ENCODE data around the gene VAC14. TPM values are rescaled to one million over a fixed set of nuclear protein-coding genes. Genes with fewer than 3 reads are reported as not detected.

VAC14 gene
- total RNA-seq, 1 donor from 2014 or later = 18.4 TPM

DNA sequence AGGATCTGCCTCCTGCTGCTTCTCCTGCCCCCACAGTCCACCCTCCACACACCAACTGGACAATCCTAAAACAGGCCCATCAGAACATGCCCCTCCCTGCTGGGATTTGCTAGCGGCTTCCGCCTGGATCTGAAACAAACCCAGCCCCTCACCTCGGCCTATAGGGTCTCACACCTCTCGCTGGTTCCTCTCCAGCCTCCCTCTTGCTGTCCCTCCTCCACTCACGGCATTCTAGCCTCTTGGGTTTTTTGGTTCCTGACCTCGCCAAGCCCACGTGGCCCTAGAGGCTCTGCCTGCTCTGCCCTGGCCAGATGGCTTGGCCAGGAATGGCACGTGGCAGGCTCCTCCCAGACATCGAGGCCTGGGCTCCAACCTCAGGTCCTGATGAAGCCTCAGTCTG, 99.4 kb downstream of the VAC14 start:
- Histone ChIP-seq H3K27me3 (ENCODE audit: control insufficient read depth, insufficient read depth, low read length) (no peaks in the 10 kb centered on the region), H3K36me3 (ENCODE audit: control insufficient read depth, insufficient read depth, low read length) (peaks cover 1% of the 10 kb centered on the region), H3K4me3 (ENCODE audit: low read depth, low read length) (no peak overlapping the region)
- DNase-seq (ENCODE audit: low read depth) (no peak), FAIRE-seq (peak; percentile 18)
- TF ChIP-seq, protein P1, sequence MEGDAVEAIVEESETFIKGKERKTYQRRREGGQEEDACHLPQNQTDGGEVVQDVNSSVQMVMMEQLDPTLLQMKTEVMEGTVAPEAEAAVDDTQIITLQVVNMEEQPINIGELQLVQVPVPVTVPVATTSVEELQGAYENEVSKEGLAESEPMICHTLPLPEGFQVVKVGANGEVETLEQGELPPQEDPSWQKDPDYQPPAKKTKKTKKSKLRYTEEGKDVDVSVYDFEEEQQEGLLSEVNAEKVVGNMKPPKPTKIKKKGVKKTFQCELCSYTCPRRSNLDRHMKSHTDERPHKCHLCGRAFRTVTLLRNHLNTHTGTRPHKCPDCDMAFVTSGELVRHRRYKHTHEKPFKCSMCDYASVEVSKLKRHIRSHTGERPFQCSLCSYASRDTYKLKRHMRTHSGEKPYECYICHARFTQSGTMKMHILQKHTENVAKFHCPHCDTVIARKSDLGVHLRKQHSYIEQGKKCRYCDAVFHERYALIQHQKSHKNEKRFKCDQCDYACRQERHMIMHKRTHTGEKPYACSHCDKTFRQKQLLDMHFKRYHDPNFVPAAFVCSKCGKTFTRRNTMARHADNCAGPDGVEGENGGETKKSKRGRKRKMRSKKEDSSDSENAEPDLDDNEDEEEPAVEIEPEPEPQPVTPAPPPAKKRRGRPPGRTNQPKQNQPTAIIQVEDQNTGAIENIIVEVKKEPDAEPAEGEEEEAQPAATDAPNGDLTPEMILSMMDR (IDR thresholded peaks at IDR 0.05; ENCODE audit: insufficient read depth, low read length, severe bottlenecking) = no peak

DNA sequence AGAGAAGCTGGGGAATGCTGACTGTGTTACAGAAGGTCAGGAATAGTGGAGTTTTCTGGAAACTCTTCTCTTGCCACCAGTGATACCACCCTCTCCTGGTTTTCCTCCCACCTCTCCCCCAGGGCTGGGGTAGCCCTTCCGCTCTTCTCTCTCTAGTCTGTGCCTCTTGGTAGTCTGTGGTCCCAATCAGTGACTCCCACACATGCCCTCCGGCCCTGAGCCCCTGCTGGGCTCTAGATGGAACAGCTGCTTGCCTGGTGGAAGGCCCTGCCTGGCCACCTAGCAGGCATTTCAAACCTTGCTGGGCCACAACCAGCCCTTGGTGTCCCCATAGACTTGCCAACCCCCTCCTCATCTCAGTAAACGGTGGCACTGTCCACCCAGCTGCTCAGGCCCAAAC, 99.9 kb downstream of the VAC14 start:
- H3K27me3 ChIP-seq (ENCODE audit: control insufficient read depth, insufficient read depth, low read length) = no peaks in the 10 kb centered on the region
- TF ChIP-seq, protein P1 (IDR thresholded peaks at IDR 0.05; ENCODE audit: insufficient read depth, low read length, severe bottlenecking) = no peak
- DNase-seq (ENCODE audit: low read depth) (no peak), FAIRE-seq (no peak)
- no peak overlapping the region for H3K4me3 ChIP-seq (ENCODE audit: low read depth, low read length)
- peaks cover 1% of the 10 kb centered on the region for H3K36me3 ChIP-seq (ENCODE audit: control insufficient read depth, insufficient read depth, low read length)

DNA sequence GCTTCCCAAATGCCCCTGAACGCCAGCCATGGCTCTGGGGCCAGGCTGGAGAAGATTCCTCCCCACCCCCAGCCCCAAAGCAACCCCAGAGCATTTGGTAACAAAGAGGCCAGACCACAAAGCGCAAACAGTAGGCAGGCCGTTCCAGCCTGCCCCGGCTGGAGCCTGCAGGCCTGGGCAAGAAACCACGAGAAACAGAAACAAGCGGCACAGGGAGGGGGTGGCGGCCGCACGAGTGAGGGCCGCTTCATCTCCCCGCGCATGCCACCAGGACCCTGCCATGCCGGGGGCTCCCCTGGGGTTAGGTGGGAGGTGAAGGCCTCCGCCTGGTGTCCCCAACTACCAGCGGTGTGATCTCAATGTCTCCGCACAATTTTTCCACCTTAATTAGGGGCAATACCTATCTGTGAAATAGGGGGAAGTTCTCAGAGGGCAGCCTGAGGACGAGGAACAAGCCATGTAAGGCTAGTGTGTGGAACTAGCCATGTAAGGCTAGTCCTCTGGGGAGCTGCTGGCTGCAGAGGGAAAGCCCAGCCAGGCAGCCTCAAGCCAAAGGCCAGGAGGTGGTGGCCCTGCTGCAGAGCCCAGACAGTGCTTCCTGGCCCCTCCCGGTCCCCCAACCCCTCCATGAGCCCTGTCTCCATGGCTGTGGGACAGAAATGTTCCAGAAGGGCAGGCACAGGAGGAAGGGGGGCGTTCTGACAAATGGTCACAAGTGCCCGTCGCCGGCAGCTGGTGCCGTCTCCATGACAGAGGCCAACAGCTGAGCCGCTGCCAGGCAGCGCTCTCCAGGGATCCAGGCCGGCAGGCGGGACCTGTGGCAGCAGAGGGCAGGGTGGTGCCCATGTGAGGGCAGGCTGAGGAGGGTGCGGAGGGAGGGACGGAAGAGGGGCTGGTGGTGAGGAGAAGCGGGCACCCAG, 100.6 kb downstream of the VAC14 start:
- Histone ChIP-seq H3K36me3 (ENCODE audit: control insufficient read depth, insufficient read depth, low read length) (peaks cover 1% of the 10 kb centered on the region), H3K4me3 (ENCODE audit: low read depth, low read length) (no peak overlapping the region), H3K27me3 (ENCODE audit: control insufficient read depth, insufficient read depth, low read length) (no peaks in the 10 kb centered on the region)
- DNase-seq (ENCODE audit: low read depth) = peak; percentile 86
- TF ChIP-seq, protein P1 (IDR thresholded peaks at IDR 0.05; ENCODE audit: insufficient read depth, low read length, severe bottlenecking) = no peak
- no peak for FAIRE-seq

DNA sequence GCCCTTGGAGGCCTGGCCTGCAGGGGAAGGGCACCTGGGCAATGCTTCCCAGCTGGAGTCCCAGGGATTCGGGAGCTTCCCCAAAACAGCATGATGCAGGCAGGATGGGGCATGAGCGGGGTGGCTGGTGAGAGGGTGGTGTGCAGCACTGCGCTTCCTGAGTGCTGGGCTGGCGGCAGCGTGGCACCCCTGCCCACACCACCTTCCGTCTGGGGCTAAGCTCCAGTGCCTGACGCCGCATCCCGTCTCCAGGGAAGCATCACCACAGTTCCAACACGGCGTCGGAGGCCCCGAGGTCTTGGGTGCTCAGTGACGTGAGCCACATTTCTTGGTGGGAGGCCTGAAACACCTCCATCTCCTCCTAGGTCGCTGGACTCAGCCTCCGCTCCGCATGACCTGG, 101.3 kb downstream of the VAC14 start:
- no peak for FAIRE-seq

DNA sequence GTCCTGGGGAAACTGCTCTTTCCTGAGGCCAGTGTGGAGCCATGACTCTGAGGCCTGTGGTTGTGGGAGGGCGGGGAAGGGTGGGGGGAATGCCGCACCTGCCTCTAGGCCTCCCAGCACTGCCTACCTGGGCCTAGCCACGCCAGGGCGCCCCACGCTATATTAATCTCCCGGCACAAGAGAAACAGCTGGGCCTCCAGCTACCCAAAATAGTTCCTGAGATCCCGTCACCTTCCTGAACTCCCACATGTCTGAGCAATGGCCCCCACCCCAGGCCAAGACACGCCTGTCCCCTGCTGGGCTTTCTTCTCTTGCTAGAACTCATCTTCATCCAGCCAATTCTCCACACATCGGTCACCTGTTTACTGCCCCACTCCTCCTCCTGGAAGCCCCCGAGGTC, 102.1 kb downstream of the VAC14 start:
- Histone ChIP-seq H3K4me3 (ENCODE audit: low read depth, low read length) (no peak overlapping the region), H3K36me3 (ENCODE audit: control insufficient read depth, insufficient read depth, low read length) (peaks cover 1% of the 10 kb centered on the region), H3K27me3 (ENCODE audit: control insufficient read depth, insufficient read depth, low read length) (no peaks in the 10 kb centered on the region)
- TF ChIP-seq, protein P1 (IDR thresholded peaks at IDR 0.05; ENCODE audit: insufficient read depth, low read length, severe bottlenecking) = no peak
- FAIRE-seq (no peak), DNase-seq (ENCODE audit: low read depth) (no peak)

More for the DNA sequence above, 101.3 kb downstream of the VAC14 start:
- H3K4me3 ChIP-seq (ENCODE audit: low read depth, low read length) = no peak overlapping the region
- DNase-seq (ENCODE audit: low read depth) = peak; percentile 50
- peaks cover 1% of the 10 kb centered on the region for H3K36me3 ChIP-seq (ENCODE audit: control insufficient read depth, insufficient read depth, low read length)
- TF ChIP-seq, protein P1 (IDR thresholded peaks at IDR 0.05; ENCODE audit: insufficient read depth, low read length, severe bottlenecking) = no peak
- H3K27me3 ChIP-seq (ENCODE audit: control insufficient read depth, insufficient read depth, low read length) = no peaks in the 10 kb centered on the region
